Vagina (tissue), 2 donors: ENCODE results near the gene FGFBP3.

Experiments used
- POLR2A ChIP-seq, 2 donors: fragments of 450-650 bp; IDR thresholded peaks; one replicate each; pipeline ENCODE4 v1.6.1; 2017; ENCODE audit warnings: antibody characterized with exemption in 2 of 2, mild to moderate bottlenecking in 2 of 2, moderate library complexity in 2 of 2
- TF ChIP-seq, protein P1 (sequence below), 3 experiments: fragments of 450-650 bp in 2 of 3; fragments of 200-600 bp in 1 of 3; sonication (generic) in 1 of 3; IDR thresholded peaks; one replicate each; pipeline ENCODE4 v1.5.1; 2017 to 2019; ENCODE audit warnings: antibody characterized with exemption in 3 of 3, mild to moderate bottlenecking in 2 of 3, moderate library complexity in 2 of 3

- TF ChIP-seq, protein P1, sequence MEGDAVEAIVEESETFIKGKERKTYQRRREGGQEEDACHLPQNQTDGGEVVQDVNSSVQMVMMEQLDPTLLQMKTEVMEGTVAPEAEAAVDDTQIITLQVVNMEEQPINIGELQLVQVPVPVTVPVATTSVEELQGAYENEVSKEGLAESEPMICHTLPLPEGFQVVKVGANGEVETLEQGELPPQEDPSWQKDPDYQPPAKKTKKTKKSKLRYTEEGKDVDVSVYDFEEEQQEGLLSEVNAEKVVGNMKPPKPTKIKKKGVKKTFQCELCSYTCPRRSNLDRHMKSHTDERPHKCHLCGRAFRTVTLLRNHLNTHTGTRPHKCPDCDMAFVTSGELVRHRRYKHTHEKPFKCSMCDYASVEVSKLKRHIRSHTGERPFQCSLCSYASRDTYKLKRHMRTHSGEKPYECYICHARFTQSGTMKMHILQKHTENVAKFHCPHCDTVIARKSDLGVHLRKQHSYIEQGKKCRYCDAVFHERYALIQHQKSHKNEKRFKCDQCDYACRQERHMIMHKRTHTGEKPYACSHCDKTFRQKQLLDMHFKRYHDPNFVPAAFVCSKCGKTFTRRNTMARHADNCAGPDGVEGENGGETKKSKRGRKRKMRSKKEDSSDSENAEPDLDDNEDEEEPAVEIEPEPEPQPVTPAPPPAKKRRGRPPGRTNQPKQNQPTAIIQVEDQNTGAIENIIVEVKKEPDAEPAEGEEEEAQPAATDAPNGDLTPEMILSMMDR (IDR thresholded peaks at IDR 0.05), result no peak
- no peak for TF ChIP-seq POLR2A (IDR thresholded peaks at IDR 0.05)
These were observed 35.8 kb upstream of the FGFBP3 start for GRCh38 chr10:91944880-91945630.
